ENCODE data around the gene TMEM247. TPM values are rescaled to one million over a fixed set of nuclear protein-coding genes. Genes with fewer than 3 reads are reported as not detected.

Gene TMEM247
- total RNA-seq, 1 experiment from 2014 or later: not detected

GRCh38 chr2:46438102-46438501, 41.3 kb upstream of the TMEM247 start:
- H3K4me1 ChIP-seq (ENCODE audit: low read length): peaks cover 5% of the 10 kb centered on the region; the same call in 1 of the 2 replicates
- no peak overlapping the region for H3K9ac ChIP-seq (ENCODE audit: low read length)
- no peaks in the 10 kb centered on the region for H3K9me2 ChIP-seq (replicated peaks; ENCODE audit: insufficient read depth, low read length)
- no peaks in the 10 kb centered on the region for H4K20me1 ChIP-seq (ENCODE audit: insufficient read depth, low read depth, low read length)
- H3K79me2 ChIP-seq (ENCODE audit: low read length): no peaks in the 10 kb centered on the region
- H2AFZ ChIP-seq (ENCODE audit: low read length): no peak overlapping the region
- no peaks in the 10 kb centered on the region for H3K9me3 ChIP-seq (ENCODE audit: low read length)
- no peak overlapping the region for H3K4me2 ChIP-seq (ENCODE audit: low read depth, low read length, poor library complexity, severe bottlenecking)
- no peak for DNase-seq
- no peaks in the 10 kb centered on the region for H3K27me3 ChIP-seq (ENCODE audit: low read length)
- H3K36me3 ChIP-seq (ENCODE audit: insufficient read depth, low read length): no peaks in the 10 kb centered on the region
- H3K4me3 ChIP-seq (ENCODE audit: low read length): no peak overlapping the region
- H3K27ac ChIP-seq (ENCODE audit: low read length): no peak overlapping the region

- Histone ChIP-seq H3K9ac (ENCODE audit: low read length) (no peak overlapping the region), H3K9me3 (ENCODE audit: low read length) (no peaks in the 10 kb centered on the region), H2AFZ (ENCODE audit: low read length) (no peak overlapping the region), H3K4me1 (ENCODE audit: low read length) (peaks cover 5% of the 10 kb centered on the region; the same call in 1 of the 2 replicates), H4K20me1 (ENCODE audit: insufficient read depth, low read depth, low read length) (no peaks in the 10 kb centered on the region), H3K4me2 (ENCODE audit: low read depth, low read length, poor library complexity, severe bottlenecking) (no peak overlapping the region), H3K9me2 (replicated peaks; ENCODE audit: insufficient read depth, low read length) (no peaks in the 10 kb centered on the region), H3K27me3 (ENCODE audit: low read length) (no peaks in the 10 kb centered on the region), H3K27ac (ENCODE audit: low read length) (no peak overlapping the region), H3K79me2 (ENCODE audit: low read length) (no peaks in the 10 kb centered on the region), H3K36me3 (ENCODE audit: insufficient read depth, low read length) (no peaks in the 10 kb centered on the region), H3K4me3 (ENCODE audit: low read length) (no peak overlapping the region)
- no peak for DNase-seq
Observed at GRCh38 chr2:46438794-46439193, 40.6 kb upstream of the TMEM247 start.

- H3K4me2 ChIP-seq (ENCODE audit: low read depth, low read length, poor library complexity, severe bottlenecking): no peak overlapping the region
- DNase-seq: no peak
Observed at GRCh38 chr2:46439582-46439981, 39.8 kb upstream of the TMEM247 start.

GRCh38 chr2:46441838-46442712, 37.3 kb upstream of the TMEM247 start:
- H4K20me1 ChIP-seq (ENCODE audit: insufficient read depth, low read depth, low read length): no peaks in the 10 kb centered on the region

More at GRCh38 chr2:46439582-46439981, 39.8 kb upstream of the TMEM247 start:
- H3K9ac ChIP-seq (ENCODE audit: low read length): no peak overlapping the region
- no peaks in the 10 kb centered on the region for H3K36me3 ChIP-seq (ENCODE audit: insufficient read depth, low read length)
- no peaks in the 10 kb centered on the region for H3K9me3 ChIP-seq (ENCODE audit: low read length)
- no peaks in the 10 kb centered on the region for H3K27me3 ChIP-seq (ENCODE audit: low read length)
- no peak overlapping the region for H3K4me3 ChIP-seq (ENCODE audit: low read length)
- no peaks in the 10 kb centered on the region for H4K20me1 ChIP-seq (ENCODE audit: insufficient read depth, low read depth, low read length)
- no peak overlapping the region for H2AFZ ChIP-seq (ENCODE audit: low read length)
- no peaks in the 10 kb centered on the region for H3K9me2 ChIP-seq (replicated peaks; ENCODE audit: insufficient read depth, low read length)
- H3K79me2 ChIP-seq (ENCODE audit: low read length): no peaks in the 10 kb centered on the region
- peaks cover 5% of the 10 kb centered on the region; the same call in 1 of the 2 replicates for H3K4me1 ChIP-seq (ENCODE audit: low read length)
- H3K27ac ChIP-seq (ENCODE audit: low read length): no peak overlapping the region

GRCh38 chr2:46444732-46445131, 34.6 kb upstream of the TMEM247 start:
- Histone ChIP-seq H3K36me3 (ENCODE audit: insufficient read depth, low read length) (no peaks in the 10 kb centered on the region), H3K4me2 (ENCODE audit: low read depth, low read length, poor library complexity, severe bottlenecking) (no peak overlapping the region), H3K4me3 (ENCODE audit: low read length) (no peak overlapping the region), H3K4me1 (ENCODE audit: low read length) (no peaks in the 10 kb centered on the region), H4K20me1 (ENCODE audit: insufficient read depth, low read depth, low read length) (no peaks in the 10 kb centered on the region), H3K27me3 (ENCODE audit: low read length) (peaks cover 7% of the 10 kb centered on the region; the same call in 1 of the 2 replicates), H3K9ac (ENCODE audit: low read length) (no peak overlapping the region), H3K79me2 (ENCODE audit: low read length) (no peaks in the 10 kb centered on the region), H2AFZ (ENCODE audit: low read length) (no peak overlapping the region), H3K27ac (ENCODE audit: low read length) (no peak overlapping the region), H3K9me3 (ENCODE audit: low read length) (peaks cover 6% of the 10 kb centered on the region), H3K9me2 (replicated peaks; ENCODE audit: insufficient read depth, low read length) (no peaks in the 10 kb centered on the region)
- DNase-seq: no peak

More at GRCh38 chr2:46441838-46442712, 37.3 kb upstream of the TMEM247 start:
- Histone ChIP-seq H3K9ac (ENCODE audit: low read length) (no peak overlapping the region), H3K9me2 (replicated peaks; ENCODE audit: insufficient read depth, low read length) (no peaks in the 10 kb centered on the region), H3K4me2 (ENCODE audit: low read depth, low read length, poor library complexity, severe bottlenecking) (no peak overlapping the region), H3K4me3 (ENCODE audit: low read length) (no peak overlapping the region), H3K9me3 (ENCODE audit: low read length) (peaks cover 6% of the 10 kb centered on the region), H3K36me3 (ENCODE audit: insufficient read depth, low read length) (no peaks in the 10 kb centered on the region), H3K27me3 (ENCODE audit: low read length) (peaks cover 7% of the 10 kb centered on the region; the same call in 1 of the 2 replicates), H3K79me2 (ENCODE audit: low read length) (no peaks in the 10 kb centered on the region), H2AFZ (ENCODE audit: low read length) (no peak overlapping the region), H3K4me1 (ENCODE audit: low read length) (no peaks in the 10 kb centered on the region), H3K27ac (ENCODE audit: low read length) (no peak overlapping the region)
- DNase-seq: no peak

GRCh38 chr2:46445556-46445955, 33.8 kb upstream of the TMEM247 start:
- Histone ChIP-seq H2AFZ (ENCODE audit: low read length) (no peak overlapping the region), H3K9me2 (replicated peaks; ENCODE audit: insufficient read depth, low read length) (no peaks in the 10 kb centered on the region), H3K36me3 (ENCODE audit: insufficient read depth, low read length) (no peaks in the 10 kb centered on the region), H3K4me2 (ENCODE audit: low read depth, low read length, poor library complexity, severe bottlenecking) (no peak overlapping the region), H3K79me2 (ENCODE audit: low read length) (no peaks in the 10 kb centered on the region), H3K27ac (ENCODE audit: low read length) (no peak overlapping the region), H3K4me1 (ENCODE audit: low read length) (no peaks in the 10 kb centered on the region), H3K4me3 (ENCODE audit: low read length) (no peak overlapping the region), H3K27me3 (ENCODE audit: low read length) (peaks cover 7% of the 10 kb centered on the region; the same call in 1 of the 2 replicates), H3K9me3 (ENCODE audit: low read length) (peaks cover 6% of the 10 kb centered on the region), H3K9ac (ENCODE audit: low read length) (no peak overlapping the region), H4K20me1 (ENCODE audit: insufficient read depth, low read depth, low read length) (no peaks in the 10 kb centered on the region)
- no peak for DNase-seq

- H3K9me3 ChIP-seq (ENCODE audit: low read length): peaks cover 6% of the 10 kb centered on the region
- no peak for DNase-seq
- no peak overlapping the region for H3K9ac ChIP-seq (ENCODE audit: low read length)
Observed at GRCh38 chr2:46446871-46447568, 32.3 kb upstream of the TMEM247 start.

GRCh38 chr2:46447649-46448048, 31.7 kb upstream of the TMEM247 start:
- Histone ChIP-seq H3K9me2 (replicated peaks; ENCODE audit: insufficient read depth, low read length) (no peaks in the 10 kb centered on the region), H3K9me3 (ENCODE audit: low read length) (peaks cover 6% of the 10 kb centered on the region), H3K4me1 (ENCODE audit: low read length) (no peaks in the 10 kb centered on the region), H3K27me3 (ENCODE audit: low read length) (peaks cover 7% of the 10 kb centered on the region; the same call in 1 of the 2 replicates), H3K4me2 (ENCODE audit: low read depth, low read length, poor library complexity, severe bottlenecking) (no peak overlapping the region), H3K9ac (ENCODE audit: low read length) (no peak overlapping the region), H3K36me3 (ENCODE audit: insufficient read depth, low read length) (no peaks in the 10 kb centered on the region), H2AFZ (ENCODE audit: low read length) (no peak overlapping the region), H3K79me2 (ENCODE audit: low read length) (no peaks in the 10 kb centered on the region), H3K27ac (ENCODE audit: low read length) (no peak overlapping the region), H3K4me3 (ENCODE audit: low read length) (no peak overlapping the region), H4K20me1 (ENCODE audit: insufficient read depth, low read depth, low read length) (no peaks in the 10 kb centered on the region)
- no peak for DNase-seq

More at GRCh38 chr2:46446871-46447568, 32.3 kb upstream of the TMEM247 start:
- Histone ChIP-seq H3K4me1 (ENCODE audit: low read length) (no peaks in the 10 kb centered on the region), H3K4me3 (ENCODE audit: low read length) (no peak overlapping the region), H3K27me3 (ENCODE audit: low read length) (peaks cover 7% of the 10 kb centered on the region; the same call in 1 of the 2 replicates), H3K4me2 (ENCODE audit: low read depth, low read length, poor library complexity, severe bottlenecking) (no peak overlapping the region), H3K9me2 (replicated peaks; ENCODE audit: insufficient read depth, low read length) (no peaks in the 10 kb centered on the region), H2AFZ (ENCODE audit: low read length) (no peak overlapping the region), H3K79me2 (ENCODE audit: low read length) (no peaks in the 10 kb centered on the region), H4K20me1 (ENCODE audit: insufficient read depth, low read depth, low read length) (no peaks in the 10 kb centered on the region), H3K36me3 (ENCODE audit: insufficient read depth, low read length) (no peaks in the 10 kb centered on the region), H3K27ac (ENCODE audit: low read length) (no peak overlapping the region)

Data from Karpas-422 (cell line).